DND-41 (cell line): ENCODE measurements around the gene CCDC38.

Experiments
- EZH2 ChIP-seq: IDR thresholded peaks from 3 replicates; pipeline ENCODE4 v1.6.1; 2012; ENCODE audit warnings: borderline replicate concordance, low read depth, mild to moderate bottlenecking, moderate library complexity, low read length, inconsistent platforms; ENCODE audit not compliant: severe bottlenecking
- TF ChIP-seq, protein P1 (sequence below): IDR thresholded peaks from 2 replicates; pipeline ENCODE4 v1.5.1; 2012; ENCODE audit warnings: borderline replicate concordance, low read length, moderate library complexity, mild to moderate bottlenecking; ENCODE audit not compliant: poor library complexity, severe bottlenecking; ENCODE audit errors: extremely low read depth

DNA sequence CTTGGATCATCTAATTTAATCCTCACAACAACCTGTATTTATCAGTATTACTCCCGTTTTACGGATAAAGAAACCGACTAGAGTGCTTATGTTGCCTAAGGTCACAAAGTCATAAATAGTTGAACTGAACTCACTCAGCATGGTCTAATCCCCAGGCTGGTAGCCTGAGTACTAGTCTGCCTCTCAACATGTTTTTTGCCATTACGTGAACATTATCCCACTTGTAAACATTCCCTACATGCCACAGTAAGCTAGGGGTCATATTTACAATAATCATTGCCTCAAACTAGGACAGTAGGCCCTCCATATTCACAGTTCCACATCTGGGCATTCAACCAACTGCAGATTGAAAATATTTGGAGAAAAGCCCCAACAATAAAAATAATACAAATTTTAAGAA is 71.5 kb downstream of the CCDC38 start:
- TF ChIP-seq, protein P1, sequence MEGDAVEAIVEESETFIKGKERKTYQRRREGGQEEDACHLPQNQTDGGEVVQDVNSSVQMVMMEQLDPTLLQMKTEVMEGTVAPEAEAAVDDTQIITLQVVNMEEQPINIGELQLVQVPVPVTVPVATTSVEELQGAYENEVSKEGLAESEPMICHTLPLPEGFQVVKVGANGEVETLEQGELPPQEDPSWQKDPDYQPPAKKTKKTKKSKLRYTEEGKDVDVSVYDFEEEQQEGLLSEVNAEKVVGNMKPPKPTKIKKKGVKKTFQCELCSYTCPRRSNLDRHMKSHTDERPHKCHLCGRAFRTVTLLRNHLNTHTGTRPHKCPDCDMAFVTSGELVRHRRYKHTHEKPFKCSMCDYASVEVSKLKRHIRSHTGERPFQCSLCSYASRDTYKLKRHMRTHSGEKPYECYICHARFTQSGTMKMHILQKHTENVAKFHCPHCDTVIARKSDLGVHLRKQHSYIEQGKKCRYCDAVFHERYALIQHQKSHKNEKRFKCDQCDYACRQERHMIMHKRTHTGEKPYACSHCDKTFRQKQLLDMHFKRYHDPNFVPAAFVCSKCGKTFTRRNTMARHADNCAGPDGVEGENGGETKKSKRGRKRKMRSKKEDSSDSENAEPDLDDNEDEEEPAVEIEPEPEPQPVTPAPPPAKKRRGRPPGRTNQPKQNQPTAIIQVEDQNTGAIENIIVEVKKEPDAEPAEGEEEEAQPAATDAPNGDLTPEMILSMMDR, result no peak
- TF ChIP-seq EZH2, result no peak
